Right hindlimb (tissue), 1 donor: ENCODE data around the gene HES1.
A peak's percentile ranks its signal among the peaks of the same experiment; 100 is the strongest.
"Not testable (repeated sequence)": the region's sequence is repeated elsewhere in the genome, so short reads cannot be mapped to it uniquely, and the experiment has no call there.

Experiments used
- DNase-seq: peaks from one replicate; pipeline ENCODE4 v3.0.0-alpha.2; 2018

Gene HES1, protein sequence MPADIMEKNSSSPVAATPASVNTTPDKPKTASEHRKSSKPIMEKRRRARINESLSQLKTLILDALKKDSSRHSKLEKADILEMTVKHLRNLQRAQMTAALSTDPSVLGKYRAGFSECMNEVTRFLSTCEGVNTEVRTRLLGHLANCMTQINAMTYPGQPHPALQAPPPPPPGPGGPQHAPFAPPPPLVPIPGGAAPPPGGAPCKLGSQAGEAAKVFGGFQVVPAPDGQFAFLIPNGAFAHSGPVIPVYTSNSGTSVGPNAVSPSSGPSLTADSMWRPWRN

DNA sequence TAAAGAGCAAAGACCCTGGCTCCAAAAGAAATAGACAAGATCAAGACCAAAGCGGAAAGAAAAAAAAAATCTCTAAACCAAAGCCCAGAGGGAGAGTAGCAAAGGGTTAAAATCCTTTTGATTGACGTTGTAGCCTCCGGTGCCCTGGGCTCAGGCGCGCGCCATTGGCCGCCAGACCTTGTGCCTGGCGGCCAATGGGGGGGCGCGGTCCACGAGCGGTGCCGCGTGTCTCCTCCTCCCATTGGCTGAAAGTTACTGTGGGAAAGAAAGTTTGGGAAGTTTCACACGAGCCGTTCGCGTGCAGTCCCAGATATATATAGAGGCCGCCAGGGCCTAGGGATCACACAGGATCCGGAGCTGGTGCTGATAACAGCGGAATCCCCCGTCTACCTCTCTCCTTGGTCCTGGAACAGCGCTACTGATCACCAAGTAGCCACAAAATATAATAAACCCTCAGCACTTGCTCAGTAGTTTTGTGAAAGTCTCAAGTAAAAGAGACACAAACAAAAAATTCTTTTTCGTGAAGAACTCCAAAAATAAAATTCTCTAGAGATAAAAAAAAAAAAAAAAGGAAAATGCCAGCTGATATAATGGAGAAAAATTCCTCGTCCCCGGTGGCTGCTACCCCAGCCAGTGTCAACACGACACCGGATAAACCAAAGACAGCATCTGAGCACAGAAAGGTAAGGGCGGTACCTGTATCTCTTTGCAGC, at the start of gene HES1:
Gene HES1, plus strand, starts transcription at position 343 of the 713 bp plus-strand sequence. Its CDS starts 233 bp downstream, at position 576.
- DNase-seq: peak; percentile 97

DNA sequence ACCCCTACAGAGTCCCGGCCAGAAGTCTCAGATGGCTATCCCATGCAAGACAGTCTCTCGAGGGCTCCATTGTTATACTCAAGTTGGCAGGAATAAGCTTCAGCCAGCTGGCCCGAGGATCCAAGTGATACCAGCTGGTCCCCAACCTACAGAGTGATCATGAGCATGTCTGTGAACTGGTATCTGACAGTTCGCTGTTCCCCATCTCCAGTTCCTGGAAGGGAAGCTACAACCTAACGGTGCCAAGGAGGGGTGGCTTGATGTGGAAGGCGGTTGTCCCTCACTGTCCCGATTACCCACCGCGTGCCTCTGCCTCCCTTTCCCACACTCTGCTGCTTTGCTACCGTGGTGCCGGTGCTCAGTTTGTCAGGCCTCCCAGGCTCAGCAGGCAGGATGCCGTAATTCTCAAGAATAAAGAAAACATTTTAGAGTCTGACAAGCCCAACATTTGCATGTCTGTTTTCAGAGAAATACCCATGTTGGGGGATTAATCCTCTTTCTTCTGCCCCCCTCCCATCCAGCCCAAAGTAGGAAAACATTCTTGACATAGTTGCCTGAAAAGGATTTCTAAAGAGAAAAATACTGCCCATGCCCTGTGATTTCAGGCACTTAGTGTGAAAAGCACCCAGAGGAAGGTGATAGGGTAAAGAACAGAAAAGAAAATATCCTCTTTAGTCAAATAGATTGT, 49.4 kb upstream of the HES1 start:
- DNase-seq: peak; percentile 61

DNA sequence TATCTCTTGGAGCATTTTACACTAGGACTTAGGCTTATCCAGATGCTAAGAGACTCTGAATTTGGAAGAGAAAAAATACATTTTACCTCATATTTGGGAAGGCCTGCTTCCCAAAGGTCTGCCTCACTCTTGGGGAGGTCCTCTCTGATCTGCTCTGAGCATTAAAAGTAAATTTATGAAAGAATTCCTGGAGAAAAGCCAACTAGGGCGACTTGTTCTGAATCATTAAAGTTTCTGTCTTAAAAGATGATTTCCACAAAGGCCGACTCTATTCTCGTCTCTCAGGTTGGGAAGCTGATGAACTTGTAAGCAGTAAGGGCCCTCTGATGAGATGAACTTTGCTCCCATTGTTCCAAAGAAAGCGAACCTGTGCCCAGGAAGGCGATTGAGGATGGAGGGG, 48.7 kb upstream of the HES1 start:
- DNase-seq: no peak

DNA sequence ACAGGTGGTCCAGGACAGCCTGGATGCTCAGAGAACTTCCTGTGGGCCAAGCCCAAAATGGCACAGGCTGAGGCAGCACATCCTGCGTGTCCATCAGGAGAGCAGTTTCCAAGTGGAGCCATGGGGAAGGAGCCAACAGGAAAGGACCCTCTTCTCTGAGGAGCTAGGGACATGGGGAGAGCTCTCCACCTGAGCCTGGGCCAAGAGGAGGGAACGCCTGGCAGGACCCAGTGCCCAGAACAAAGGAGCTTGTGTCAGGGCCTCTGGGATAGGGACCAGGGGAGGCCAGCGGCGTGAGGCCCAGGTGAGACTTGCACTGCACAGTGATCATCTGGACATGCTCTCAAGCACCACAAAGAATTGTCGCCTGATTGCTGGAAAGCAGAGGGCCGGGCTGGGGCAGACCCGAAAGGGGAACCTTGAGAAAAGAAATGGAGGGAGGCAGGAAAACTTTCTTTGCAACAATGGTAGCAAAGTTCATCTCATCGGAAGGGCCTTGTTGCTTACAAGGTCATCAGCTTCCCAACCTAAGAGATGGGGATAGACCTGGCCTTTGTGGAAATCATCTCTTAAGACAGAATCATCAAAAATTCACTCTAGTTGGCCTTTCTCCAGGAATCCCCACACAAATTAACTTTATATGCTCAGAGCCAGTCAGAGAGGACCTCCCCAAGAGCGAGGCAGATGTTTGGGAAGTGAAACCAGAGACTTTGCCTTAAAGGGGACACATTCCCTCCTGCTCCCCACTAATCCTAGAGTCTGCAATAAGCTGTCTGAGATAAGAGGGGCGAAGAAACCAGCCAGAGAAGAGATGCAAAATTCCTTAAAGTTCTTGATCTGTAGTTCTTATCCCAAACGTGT, 47.7 kb upstream of the HES1 start:
- DNase-seq: no peak

DNA sequence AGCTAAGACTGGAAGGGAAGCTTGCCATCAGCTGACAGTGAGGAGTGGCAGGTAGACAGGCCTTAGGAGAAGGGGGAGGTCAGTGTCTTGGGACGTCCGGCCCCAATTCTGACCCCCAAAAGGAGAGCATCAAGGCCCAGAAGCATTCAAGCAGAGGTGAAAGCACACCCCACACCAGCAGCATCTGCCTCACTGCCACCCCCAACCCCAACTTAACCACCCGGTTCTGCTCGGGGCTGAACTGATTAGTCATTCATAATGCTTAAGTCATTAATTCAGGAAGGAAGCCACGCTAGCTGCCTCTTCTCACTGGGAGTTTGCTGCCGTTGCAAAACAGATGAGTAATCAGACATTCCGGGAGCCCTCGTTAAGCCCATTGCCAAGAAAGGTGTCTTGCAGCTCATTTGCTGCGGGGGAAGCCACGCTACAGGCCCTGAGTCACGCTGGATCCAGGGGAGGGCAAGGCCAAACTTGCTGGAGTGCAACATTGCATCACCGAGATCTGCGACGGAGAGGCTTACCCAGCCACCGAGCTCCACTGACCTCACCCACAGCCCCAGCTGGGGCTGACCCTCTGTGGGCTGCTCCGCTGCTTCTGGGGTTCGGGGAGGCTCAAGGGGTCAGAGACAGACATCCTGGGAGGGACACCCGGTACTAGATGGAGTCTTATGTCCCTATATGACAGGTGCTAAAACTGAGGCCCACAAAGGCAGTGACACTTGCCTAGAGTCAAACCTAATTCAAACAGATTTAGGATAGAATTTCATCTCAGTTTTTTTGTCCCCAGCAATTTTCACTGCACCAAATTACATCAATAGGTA, 46.4 kb upstream of the HES1 start:
- no peak for DNase-seq

DNA sequence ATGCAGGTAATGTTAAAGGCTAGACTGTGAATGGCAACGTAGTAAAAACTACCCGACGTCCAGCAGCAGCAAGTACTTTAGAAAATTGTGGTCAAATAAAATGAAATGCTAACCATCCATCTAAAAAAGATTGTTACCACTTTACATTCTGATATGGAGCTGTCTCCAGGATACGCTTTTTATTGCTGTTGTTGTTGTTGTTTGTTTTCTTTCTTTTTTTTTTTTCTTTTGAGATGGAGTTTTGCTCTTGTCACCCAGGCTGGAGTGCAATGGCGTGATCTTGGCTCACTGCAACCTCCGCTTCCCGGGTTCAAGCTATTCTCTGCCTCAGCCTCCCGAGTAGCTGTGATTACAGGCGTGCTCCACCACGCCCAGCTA, 45.8 kb upstream of the HES1 start:
- DNase-seq: not testable (repeated sequence)

DNA sequence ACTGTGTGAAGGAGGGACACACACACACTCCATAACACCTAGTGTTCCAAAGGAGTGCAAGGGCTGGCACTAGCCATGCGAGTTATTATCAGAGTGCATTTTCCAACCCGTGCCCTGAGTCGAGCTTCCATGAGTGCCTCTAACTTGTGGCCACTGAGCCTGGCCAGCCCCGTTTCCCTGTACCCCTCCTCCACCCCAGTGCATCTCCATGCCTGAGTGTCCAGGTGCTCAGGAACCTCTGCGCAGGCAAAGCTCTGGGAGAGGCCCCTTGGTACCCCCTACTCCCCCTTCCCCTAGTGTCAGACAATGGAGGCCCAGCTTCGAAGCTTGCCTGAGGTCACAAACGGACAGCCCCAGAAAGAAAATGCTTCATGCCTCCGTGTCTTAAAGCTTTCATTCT, 45.2 kb upstream of the HES1 start:
- DNase-seq: no peak

DNA sequence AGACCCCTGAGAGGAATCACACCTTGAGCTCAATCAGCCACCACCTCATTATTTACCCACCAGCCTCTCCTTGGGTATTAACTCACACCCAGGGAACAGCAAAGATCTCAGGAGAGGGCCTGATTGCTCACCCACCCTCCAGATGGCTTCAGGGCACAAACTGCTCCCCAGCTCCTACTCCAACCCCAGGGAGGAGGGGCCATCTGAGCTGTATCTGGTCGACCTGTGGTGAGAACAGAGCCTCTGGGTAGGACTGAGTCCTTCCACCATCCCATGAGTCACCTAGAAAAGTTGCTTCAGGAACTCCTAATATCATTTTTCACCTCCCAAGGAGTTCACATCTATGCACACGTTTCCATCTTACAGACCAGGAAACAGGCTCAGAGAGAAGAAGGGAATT, 44.8 kb upstream of the HES1 start:
- DNase-seq: no peak

DNA sequence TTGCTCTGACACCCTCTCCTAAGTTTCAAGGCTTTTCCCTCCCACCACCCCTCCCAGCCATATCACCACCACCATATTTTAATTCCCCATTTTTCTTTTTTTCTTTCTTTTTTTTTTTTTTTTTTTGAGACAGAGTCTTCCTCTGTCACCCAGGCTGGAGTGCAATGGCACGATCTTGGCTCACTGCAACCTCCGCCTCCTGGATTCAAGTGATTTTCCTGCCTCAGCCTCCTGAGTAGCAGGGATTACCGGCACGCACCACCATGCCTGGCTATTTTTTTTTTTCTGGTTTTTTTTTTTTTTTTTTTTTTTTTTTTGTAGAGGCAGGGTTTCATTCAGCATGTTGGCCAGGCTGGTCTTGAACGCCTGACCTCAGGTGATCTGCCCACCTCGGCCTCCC, 44.1 kb upstream of the HES1 start:
- DNase-seq: not testable (repeated sequence)

DNA sequence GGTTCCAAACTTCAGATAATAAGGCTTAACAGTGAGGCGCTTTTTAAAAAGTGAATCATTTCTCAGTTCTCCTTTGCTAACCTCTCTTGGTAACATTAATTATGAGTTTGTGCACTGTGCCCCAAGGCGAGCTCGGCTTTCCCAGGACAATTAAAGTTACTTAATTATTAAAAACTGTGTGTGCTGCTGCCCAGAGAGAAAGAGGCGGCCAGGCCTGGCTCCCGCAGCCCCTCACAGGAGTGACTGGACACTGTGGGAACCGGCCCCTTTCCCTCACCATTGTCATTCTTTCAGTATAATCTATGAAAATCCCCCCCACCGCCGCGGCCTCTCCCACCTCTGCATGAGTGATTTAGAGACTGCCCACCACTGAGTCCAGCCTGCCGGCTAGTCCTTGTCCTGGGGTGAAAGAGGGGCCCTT, 43.1 kb upstream of the HES1 start:
- no peak for DNase-seq

DNA sequence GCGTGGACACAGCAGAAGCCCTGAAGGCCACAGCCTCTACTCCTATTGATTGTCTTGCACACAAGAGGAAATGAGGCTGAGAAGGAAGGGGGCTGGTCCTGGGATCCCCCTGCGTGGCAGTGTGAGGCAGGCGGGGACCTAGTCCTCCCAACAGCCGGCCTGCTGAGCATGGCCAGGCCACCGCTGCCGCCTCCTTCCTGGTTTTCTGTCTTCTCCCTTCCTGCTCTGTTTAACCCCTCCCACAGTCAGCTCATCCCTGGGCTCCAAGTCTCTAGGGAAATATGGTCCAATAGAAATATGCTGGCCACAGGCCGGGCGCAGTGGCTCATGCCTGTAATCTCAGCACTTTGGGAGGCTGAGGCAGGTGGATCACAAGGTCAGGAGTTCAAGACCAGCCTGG, 42.1 kb upstream of the HES1 start:
- no peak for DNase-seq

DNA sequence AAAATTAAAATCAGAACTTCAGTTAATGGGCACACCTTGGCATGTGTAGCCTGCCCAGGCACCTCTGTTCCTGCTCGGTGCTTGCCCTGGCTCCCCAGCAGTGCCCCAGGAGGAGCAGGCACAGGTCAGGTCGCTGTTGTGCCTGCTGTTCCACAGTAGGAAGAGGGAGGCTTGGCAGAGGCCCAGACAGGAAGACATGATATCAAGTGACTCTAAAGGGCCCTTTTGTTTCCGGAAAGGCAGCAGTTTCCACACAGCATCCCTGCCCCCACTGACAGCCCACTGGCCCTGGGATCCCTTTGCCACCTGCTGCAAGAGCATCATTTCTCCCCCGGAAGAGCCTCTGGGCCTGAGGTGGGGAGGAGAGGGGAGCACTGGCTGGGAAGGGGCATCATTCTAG, 40.5 kb upstream of the HES1 start:
- peak; percentile 70 for DNase-seq

DNA sequence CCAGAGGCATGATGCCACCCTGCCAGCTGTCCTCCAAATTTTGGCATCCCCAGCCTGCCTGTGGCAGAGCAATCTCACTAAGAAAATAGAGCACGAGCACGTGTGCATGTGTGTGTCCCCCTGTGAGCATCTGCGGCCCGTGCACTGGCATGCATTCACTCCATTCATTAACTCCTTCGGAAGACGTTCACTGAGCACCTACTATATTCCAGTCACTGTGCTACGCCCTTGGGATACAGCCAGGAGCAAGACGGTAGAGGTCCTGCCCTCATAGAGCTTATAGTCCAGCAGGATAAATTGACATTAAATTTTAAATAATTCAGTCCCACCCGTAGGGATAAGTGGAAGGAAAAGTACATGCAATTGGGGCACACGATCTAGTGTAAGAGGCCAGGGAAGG, 40.0 kb upstream of the HES1 start:
- DNase-seq: no peak

DNA sequence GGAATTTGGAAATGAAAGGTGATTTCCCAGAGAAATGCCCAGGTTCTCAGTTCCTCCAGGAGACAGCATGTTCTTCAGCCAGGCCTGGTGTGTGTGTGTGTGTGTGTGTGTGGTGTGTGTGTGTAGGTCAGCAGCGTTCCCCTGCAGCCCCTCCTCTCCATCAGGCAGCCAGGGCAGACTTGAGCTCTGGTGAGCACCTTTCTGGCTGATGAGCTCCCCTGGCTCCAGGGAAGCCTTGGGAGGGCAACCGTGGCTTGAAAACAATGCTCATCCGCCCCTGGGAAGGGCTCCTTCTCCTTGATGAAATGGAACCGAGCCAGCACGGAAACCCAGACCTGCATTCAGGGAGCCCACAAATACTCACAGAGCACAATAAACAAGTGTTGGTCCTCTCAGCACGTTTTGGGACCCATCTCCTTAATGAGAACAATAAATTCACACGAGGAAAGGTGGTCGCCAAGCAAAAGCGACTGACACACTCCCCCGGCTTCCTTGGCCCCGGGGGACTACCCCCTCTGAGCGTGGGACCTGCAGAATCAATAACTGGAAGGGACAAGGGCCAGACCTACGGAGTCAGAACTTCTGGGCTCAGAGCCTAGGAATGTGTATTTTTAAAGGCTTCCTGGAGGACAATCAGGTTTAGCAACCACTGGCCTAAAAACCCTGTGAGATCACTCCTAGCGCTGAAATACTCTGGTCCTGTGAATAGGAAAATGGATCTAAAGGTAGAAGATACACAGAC, 38.6 kb upstream of the HES1 start:
- DNase-seq: peak; percentile 53

DNA sequence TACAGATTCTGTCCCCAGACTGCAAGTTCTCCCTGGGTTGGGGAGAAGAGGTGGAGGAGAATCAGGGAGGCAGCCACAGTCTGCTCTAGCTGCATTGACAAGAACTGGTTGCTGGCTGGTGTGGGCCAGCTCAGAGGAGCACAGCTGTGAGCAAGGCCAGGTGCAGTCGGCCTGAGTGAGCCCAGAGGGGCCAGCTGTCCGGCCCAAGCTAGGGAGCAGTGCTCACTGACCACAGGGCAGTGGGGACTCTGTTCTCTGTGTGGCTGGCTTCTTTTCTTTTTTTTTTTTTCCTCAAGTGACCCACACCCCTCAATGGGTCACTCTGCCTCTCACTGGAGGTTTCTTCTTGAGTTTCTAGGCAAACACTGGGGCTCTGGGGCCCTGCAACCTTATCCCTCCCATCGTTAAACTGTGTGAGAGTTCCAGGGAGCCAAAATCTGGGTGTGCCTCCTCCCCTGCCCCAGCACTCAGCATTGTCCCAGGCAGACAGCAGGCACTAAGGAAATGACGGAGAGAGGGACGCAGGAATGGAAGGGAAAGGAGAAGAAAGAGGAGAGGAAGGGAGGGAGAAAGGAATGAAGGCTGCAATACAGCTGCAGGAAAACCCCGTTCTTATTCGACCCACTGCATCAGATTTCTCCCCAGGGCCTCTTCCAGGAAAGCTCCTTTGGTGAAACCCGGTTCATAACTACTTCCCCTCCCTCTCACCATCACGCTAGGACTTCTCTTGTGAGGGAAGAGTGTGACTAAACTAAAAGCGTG, 37.7 kb upstream of the HES1 start:
- peak; percentile 86 for DNase-seq

DNA sequence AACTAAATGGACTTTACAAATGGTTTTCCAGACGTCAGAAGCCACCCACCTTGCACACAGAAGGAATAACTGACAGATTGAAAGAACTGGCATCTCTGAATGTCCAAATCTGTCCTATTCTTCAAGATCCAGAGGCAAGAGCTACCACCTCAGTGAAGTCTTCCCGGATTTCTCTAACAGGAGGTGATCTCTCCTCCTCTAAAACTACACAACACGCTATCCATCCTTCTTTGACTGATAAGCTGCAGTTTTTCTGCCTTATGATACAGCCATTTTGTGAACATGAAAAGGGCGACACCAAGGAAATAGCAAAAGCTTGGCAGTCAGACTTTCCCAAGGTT, 37.1 kb upstream of the HES1 start:
- no peak for DNase-seq

DNA sequence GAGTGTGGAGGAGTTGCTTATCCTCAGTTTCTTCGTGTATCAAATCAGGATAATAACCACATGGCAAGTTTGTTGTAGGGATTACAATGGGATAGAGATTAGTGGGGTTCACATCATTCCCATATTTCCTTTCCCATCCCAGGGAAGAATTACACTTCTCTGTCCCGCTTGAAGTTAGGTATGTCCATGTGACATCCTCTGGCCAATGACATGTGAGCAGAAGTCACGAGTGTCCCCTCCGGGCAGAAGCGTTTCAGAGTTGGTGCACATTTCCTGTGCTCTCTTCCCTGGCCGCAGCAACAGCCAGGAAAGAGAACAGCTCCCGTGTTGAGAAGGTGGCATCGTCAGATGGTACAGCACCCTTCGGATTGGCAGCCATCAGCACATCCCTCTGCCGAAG, 36.7 kb upstream of the HES1 start:
- DNase-seq: no peak

DNA sequence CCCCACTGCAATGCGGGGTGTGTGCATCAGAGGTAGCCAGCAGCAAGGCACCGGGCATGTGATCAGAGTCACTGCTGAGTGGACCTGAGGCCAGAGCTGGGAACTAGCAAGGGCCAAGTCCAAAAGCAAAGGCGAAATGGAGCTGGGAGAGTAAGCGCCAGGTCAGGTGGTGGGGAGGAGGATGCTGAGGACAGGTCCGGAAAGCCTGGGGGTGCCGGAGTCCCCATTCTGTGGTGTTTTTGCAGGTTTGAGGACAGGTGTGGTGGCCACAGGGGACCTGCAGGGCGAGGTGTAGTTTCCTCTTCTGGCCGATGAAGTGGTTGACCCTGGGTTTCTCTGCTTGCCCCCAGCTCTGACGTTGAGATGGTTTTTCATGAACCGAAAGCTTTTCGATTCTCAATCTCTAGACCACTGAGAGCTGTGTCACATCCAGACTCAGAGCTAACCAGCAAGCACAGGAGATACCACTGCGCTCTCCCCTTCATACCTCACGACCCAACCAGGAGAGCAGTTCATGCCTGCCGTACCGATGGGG, 35.0 kb upstream of the HES1 start:
- no peak for DNase-seq

DNA sequence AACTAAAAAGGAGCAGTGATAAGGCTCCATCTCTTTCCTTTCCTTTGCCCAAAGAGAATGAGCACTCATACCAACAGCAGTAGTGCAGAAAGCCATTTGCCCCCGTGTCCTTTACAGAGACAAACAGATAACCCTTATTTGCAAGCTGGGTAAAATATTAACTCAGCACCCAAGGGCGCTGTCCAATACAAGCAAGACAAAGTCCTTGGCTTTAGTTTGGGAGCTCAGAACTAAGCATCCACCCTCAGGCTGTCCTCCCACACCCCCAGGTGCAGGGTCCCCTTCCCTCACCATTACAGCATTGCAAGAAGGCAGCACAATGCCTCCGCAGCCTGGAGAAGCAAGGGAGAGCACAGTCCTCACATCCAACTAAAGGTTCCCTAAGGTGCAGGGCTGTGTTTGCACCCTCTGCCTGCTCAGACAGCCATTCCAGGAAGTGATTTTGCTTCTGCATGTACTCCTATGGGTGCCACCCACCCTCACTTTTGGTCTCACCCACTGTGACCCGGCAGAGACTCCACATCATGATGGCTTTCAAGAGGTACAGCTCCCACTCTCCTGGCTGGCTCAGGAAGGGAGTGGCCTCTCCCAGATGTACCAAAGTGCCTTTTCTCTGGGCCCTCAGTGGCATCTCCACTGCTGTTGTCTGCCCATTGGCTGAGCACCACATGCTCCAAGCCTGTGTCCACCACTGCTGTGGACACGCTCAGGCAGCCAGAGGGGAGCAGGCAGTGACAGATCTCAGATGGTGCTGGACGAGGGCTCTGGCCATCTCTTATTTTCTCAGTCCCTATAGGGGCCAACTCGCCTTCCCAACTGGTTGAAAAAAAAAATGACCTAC, 34.1 kb upstream of the HES1 start:
- DNase-seq: no peak

DNA sequence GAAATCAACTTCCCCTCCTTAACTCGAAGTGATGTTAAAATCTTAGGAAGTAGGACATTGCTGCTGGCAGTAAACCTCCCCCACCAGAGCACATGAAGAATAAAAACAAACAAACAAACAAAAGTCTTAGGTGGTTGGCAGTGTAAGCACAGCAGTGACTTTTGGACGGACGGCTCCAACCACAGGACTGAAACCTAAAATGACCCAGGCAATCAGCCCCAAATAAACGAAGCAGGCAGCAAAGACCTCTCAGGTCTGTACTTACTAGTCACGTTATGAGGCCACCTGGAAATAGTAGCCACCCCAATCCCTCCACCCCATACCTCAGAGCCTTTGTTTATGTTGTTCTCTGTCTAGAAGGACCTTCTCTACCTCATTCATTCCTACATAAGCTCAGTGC, 33.5 kb upstream of the HES1 start:
- no peak for DNase-seq
